GM18907 (cell line): ENCODE data around the gene ATP6V0D1.

Experiments used
- ATAC-seq: cut with Tn5 transposase; IDR thresholded peaks from one replicate; pipeline ENCODE4 v1.9.1; 2021; ENCODE audit warnings: mild to moderate bottlenecking, moderate library complexity; ENCODE audit not compliant: unreplicated experiment

ATP6V0D1 gene

GRCh38 chr16:67463691-67464090 is 17.3 kb downstream of the ATP6V0D1 start:
- ATAC-seq, result no peak

GRCh38 chr16:67463059-67463458 is 17.9 kb downstream of the ATP6V0D1 start:
- no peak for ATAC-seq

- no peak for ATAC-seq
These were observed 18.7 kb downstream of the ATP6V0D1 start for GRCh38 chr16:67462279-67462655.

GRCh38 chr16:67461600-67462278 is 19.2 kb downstream of the ATP6V0D1 start:
- ATAC-seq, result no peak

- ATAC-seq, result no peak
These were observed 20.0 kb downstream of the ATP6V0D1 start for GRCh38 chr16:67460961-67461360.

GRCh38 chr16:67460168-67460567 is 20.8 kb downstream of the ATP6V0D1 start:
- ATAC-seq, result no peak

GRCh38 chr16:67459861-67460150 is 21.2 kb downstream of the ATP6V0D1 start:
- no peak for ATAC-seq

- ATAC-seq, result no peak
These were observed 21.7 kb downstream of the ATP6V0D1 start for GRCh38 chr16:67459066-67459860.

- ATAC-seq, result no peak
These were observed 22.8 kb downstream of the ATP6V0D1 start for GRCh38 chr16:67458121-67458641.

GRCh38 chr16:67457611-67458010 is 23.3 kb downstream of the ATP6V0D1 start:
- ATAC-seq, result no peak

GRCh38 chr16:67456391-67457081 is 24.4 kb downstream of the ATP6V0D1 start:
- no peak for ATAC-seq

GRCh38 chr16:67454852-67455251 is 26.1 kb downstream of the ATP6V0D1 start:
- ATAC-seq, result no peak

GRCh38 chr16:67454104-67454503 is 26.9 kb downstream of the ATP6V0D1 start:
- no peak for ATAC-seq

GRCh38 chr16:67451704-67452435 is 29.1 kb downstream of the ATP6V0D1 start:
- no peak for ATAC-seq

- no peak for ATAC-seq
These were observed 29.8 kb downstream of the ATP6V0D1 start for GRCh38 chr16:67451061-67451703.

- no peak for ATAC-seq
These were observed 31.2 kb downstream of the ATP6V0D1 start for GRCh38 chr16:67449739-67450138.

GRCh38 chr16:67449336-67449735 is 31.6 kb downstream of the ATP6V0D1 start:
- no peak for ATAC-seq

- ATAC-seq, result no peak
These were observed 32.4 kb downstream of the ATP6V0D1 start for GRCh38 chr16:67448580-67448979.

GRCh38 chr16:67447508-67448076 is 33.4 kb downstream of the ATP6V0D1 start:
- ATAC-seq, result no peak

- no peak for ATAC-seq
These were observed 33.9 kb downstream of the ATP6V0D1 start for GRCh38 chr16:67446968-67447507.
